ENCODE data around the gene SNX20.

SNX20 gene

DNA sequence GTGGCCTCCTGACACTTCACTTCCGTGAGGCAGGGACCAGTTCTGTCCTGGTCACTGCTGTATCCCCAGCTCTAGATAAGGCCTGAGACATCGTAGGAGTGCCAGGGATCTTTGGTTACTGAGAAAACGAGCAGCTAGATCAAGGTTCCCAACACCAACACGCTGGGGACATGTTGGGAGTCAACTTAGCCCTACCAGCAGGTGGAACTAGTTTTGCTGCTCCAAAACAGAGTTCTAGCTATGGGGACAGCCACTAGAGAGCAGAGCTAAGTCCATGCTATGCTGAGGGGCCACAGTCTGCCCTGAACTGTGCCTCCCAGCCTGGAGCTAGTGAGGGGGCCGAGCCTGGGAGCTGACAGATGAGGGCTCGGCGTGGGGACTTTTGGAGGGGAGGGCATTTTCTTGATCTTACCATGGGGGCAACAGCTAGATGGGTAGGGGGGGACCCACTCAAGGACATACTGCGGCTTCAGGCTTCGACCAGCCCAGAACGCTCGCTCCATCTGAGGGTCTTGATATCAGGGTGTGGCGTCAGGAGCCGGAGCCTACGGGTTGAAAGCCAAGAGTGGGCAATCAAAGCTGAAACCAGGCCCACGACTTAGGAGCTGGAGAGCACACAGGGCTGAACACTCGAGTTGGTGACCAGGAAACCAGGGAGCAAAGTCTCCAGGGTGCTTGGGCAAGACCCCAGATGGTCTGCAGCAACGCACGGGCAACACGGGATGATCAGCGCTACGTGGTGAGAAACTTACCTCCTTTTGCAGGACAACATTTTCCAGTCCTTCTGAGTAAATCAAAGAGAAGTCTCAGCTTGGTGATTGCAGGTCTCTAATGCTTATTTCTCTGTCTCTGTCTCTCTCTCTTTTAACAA lies 13.4 kb downstream of the SNX20 start:
- TF ChIP-seq, protein P1, sequence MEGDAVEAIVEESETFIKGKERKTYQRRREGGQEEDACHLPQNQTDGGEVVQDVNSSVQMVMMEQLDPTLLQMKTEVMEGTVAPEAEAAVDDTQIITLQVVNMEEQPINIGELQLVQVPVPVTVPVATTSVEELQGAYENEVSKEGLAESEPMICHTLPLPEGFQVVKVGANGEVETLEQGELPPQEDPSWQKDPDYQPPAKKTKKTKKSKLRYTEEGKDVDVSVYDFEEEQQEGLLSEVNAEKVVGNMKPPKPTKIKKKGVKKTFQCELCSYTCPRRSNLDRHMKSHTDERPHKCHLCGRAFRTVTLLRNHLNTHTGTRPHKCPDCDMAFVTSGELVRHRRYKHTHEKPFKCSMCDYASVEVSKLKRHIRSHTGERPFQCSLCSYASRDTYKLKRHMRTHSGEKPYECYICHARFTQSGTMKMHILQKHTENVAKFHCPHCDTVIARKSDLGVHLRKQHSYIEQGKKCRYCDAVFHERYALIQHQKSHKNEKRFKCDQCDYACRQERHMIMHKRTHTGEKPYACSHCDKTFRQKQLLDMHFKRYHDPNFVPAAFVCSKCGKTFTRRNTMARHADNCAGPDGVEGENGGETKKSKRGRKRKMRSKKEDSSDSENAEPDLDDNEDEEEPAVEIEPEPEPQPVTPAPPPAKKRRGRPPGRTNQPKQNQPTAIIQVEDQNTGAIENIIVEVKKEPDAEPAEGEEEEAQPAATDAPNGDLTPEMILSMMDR (IDR thresholded peaks at IDR 0.05): no peak
- Histone ChIP-seq H3K27ac (no peak overlapping the region), H3K4me3 (no peak overlapping the region)
- DNase-seq (ENCODE audit: low spot score): no peak

- no peak overlapping the region for H3K27ac ChIP-seq
- DNase-seq (ENCODE audit: low spot score): no peak
- no peak overlapping the region for H3K4me3 ChIP-seq
- TF ChIP-seq, protein P1 (IDR thresholded peaks at IDR 0.05): no peak
Observed at GRCh38 chr16:50666658-50667496, 14.2 kb downstream of the SNX20 start.

- Histone ChIP-seq H3K27ac (peak overlapping the region; percentile 46 to 64), H3K4me3 (peak overlapping the region; percentile 67)
- DNase-seq (ENCODE audit: low spot score): peak; percentile 83
- TF ChIP-seq, protein P1 (IDR thresholded peaks at IDR 0.05): peak; percentile 91
Observed at GRCh38 chr16:50665128-50665878, 15.8 kb downstream of the SNX20 start.

- H3K27ac ChIP-seq: no peak overlapping the region
- TF ChIP-seq, protein P1 (IDR thresholded peaks at IDR 0.05): no peak
- no peak overlapping the region for H3K4me3 ChIP-seq
- DNase-seq (ENCODE audit: low spot score): no peak
Observed at GRCh38 chr16:50664270-50664669, 16.8 kb downstream of the SNX20 start.

GRCh38 chr16:50662306-50662940 lies 18.7 kb downstream of the SNX20 start:
- Histone ChIP-seq H3K27ac (no peak overlapping the region), H3K4me3 (no peak overlapping the region)
- TF ChIP-seq, protein P1 (IDR thresholded peaks at IDR 0.05): no peak
- DNase-seq (ENCODE audit: low spot score): no peak

DNA sequence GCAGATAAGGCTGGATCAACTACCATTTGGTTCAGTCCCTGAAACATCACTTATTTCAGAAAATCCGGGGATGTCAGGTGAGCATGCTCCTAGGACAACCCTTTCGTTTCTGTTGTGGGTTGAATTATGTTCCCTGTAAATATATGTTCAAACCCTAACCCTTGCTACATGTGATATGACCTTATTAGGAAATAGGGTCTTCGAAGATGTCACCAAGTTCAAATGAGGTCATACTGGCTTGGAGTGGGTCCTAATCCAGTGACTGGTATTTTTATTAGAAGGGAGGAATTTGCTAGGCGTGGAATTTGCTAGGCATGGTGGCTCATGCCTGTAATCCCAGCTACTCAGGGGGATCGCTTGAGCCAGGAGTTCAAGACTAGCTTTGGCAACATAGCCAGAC lies 21.3 kb downstream of the SNX20 start:
- H3K4me3 ChIP-seq: no peak overlapping the region
- TF ChIP-seq, protein P1 (IDR thresholded peaks at IDR 0.05): no peak
- no peak overlapping the region for H3K27ac ChIP-seq
- no peak for DNase-seq (ENCODE audit: low spot score)
